GM12878 (cell line): ENCODE data around the gene TRAPPC12. TPM values are rescaled to one million over a fixed set of nuclear protein-coding genes. Genes with fewer than 3 reads are reported as not detected.

ENCODE experiments used
- ATAC-seq: fragments of 200-7000 bp; cut with Tn5 transposase; 3 replicates; pipeline ENCODE4 v1.9.1; 2020; ENCODE audit warnings: mild to moderate bottlenecking, moderate library complexity
- BruUV-seq: library from RNA; stranded (reverse); fragments of 400-500 nt; replicated peaks from 2 replicates; lab custom pipeline; 2021; lab: Mats Ljungman, UMichigan
- CTCF ChIA-PET: fragments of 300-600 bp; sonication (Branson Sonifier 250); formaldehyde crosslinking; extraction: SDS; loops from one replicate; lab custom pipeline; 2021; ENCODE audit warnings: inconsistent platforms; lab: Yijun Ruan, JAX
- POLR2A ChIA-PET: fragments of 350-600 bp; formaldehyde crosslinking; extraction: SDS; loops from one replicate; lab custom pipeline; 2021; ENCODE audit warnings: inconsistent platforms; lab: Charles Lee
- RAD21 ChIA-PET: fragments of 300-600 bp; sonication (Branson Sonifier 250); formaldehyde crosslinking; loops from one replicate; lab custom pipeline; 2023; ENCODE audit warnings: antibody characterized with exemption; ENCODE audit not compliant: unreplicated experiment; lab: Charles Lee
- SMC1A ChIA-PET: fragments of 300-600 bp; sonication (Branson Sonifier 250); formaldehyde crosslinking; loops from one replicate; lab custom pipeline; 2023; ENCODE audit not compliant: unreplicated experiment, uncharacterized antibody; lab: Charles Lee
- DNase-seq: peaks from one replicate; pipeline ENCODE4 v3.0.0-alpha.2; 2011; ENCODE audit warnings: low read depth, low spot score
- FAIRE-seq: peaks from 3 replicates; lab custom pipeline; 2011; peaks lifted over from hg19 to GRCh38; lab: Jason Lieb, UNC
- H2AFZ ChIP-seq: 2 replicates; pipeline ENCODE4 v1.6.0; 2011; ENCODE audit warnings: low read depth, low read length, control low read depth; ENCODE audit not compliant: control insufficient read depth
- H3K27ac ChIP-seq: 2 replicates; pipeline ENCODE4 v1.5.1; 2011; ENCODE audit warnings: control low read depth; ENCODE audit not compliant: control insufficient read depth, insufficient read depth
- H3K27me3 ChIP-seq, 2 experiments: replicated peaks in 1 of 2; 2 replicates each; pipeline versions ENCODE4 v1.6.0 to v1.6.1; 2011; ENCODE audit warnings: low read length in 1 of 2; ENCODE audit not compliant: control insufficient read depth in 2 of 2, insufficient read depth in 2 of 2
- H3K36me3 ChIP-seq, 2 experiments: 2 replicates each; pipeline ENCODE4 v1.5.1; 2011; ENCODE audit warnings: low read length in 1 of 2; ENCODE audit not compliant: control insufficient read depth in 2 of 2, insufficient read depth in 2 of 2
- H3K4me1 ChIP-seq: 2 replicates; pipeline ENCODE4 v1.6.1; 2011; ENCODE audit warnings: mild to moderate bottlenecking, low read length, moderate library complexity, mixed read lengths; ENCODE audit not compliant: control insufficient read depth, insufficient read depth
- H3K4me2 ChIP-seq: 2 replicates; pipeline ENCODE4 v1.6.0; 2011; ENCODE audit warnings: control low read depth; ENCODE audit not compliant: control insufficient read depth, insufficient read depth
- H3K4me3 ChIP-seq: fragments of 200-600 bp; sonication (generic); 2 replicates; pipeline ENCODE4 v1.5.1; 2016
- H3K79me2 ChIP-seq: 2 replicates; pipeline ENCODE4 v1.6.0; 2011; ENCODE audit warnings: low read length; ENCODE audit not compliant: control insufficient read depth, insufficient read depth
- H3K9ac ChIP-seq: 2 replicates; pipeline ENCODE4 v1.8.0; 2011; ENCODE audit warnings: low read length, control low read depth, mixed read lengths; ENCODE audit not compliant: control insufficient read depth, insufficient read depth
- H3K9me3 ChIP-seq: replicated peaks from 3 replicates; pipeline ENCODE4 v1.5.1; 2011; ENCODE audit warnings: mild to moderate bottlenecking, low read length; ENCODE audit not compliant: control insufficient read depth, insufficient read depth
- H4K20me1 ChIP-seq: 2 replicates; pipeline ENCODE4 v1.6.0; 2011; ENCODE audit not compliant: control insufficient read depth, insufficient read depth
- HDAC6 ChIP-seq: fragments of 200-600 bp; sonication (generic); IDR thresholded peaks from one replicate; pipeline ENCODE4 v1.8.0; 2017; ENCODE audit warnings: antibody characterized with exemption; ENCODE audit not compliant: unreplicated experiment
- HSF1 ChIP-seq: fragments of 150-350 bp; IDR thresholded peaks from 2 replicates; pipeline ENCODE4 v1.6.1; 2014; ENCODE audit warnings: mild to moderate bottlenecking, low read depth, low read length
- JUNB ChIP-seq: IDR thresholded peaks from 2 replicates; pipeline ENCODE4 v1.6.1; 2016; ENCODE audit warnings: antibody characterized with exemption, mild to moderate bottlenecking
- NR2C2 ChIP-seq: IDR thresholded peaks from 2 replicates; pipeline ENCODE4 v1.6.1; 2011; ENCODE audit warnings: borderline replicate concordance, low read depth; ENCODE audit not compliant: control insufficient read depth, insufficient read length
- RAD51 ChIP-seq: fragments of 450-650 bp; IDR thresholded peaks from 2 replicates; pipeline ENCODE4 v1.6.1; 2016; ENCODE audit warnings: moderate library complexity, mild to moderate bottlenecking, inconsistent platforms
- RFX5 ChIP-seq: IDR thresholded peaks from 2 replicates; pipeline ENCODE4 v1.6.1; 2011; ENCODE audit warnings: low read depth, low read length, improper control_type of control experiment
- SKIL ChIP-seq: fragments of 450-650 bp; IDR thresholded peaks from 2 replicates; pipeline ENCODE4 v1.6.1; 2017; ENCODE audit warnings: mild to moderate bottlenecking, low read depth, inconsistent platforms; ENCODE audit not compliant: poor library complexity, severe bottlenecking
- SUZ12 ChIP-seq: fragments of 200-600 bp; sonication (generic); IDR thresholded peaks from one replicate; pipeline ENCODE4 v1.6.1; 2018; ENCODE audit warnings: antibody characterized with exemption, mild to moderate bottlenecking; ENCODE audit not compliant: unreplicated experiment
- WGBS: methylation state at CpG from one replicate; pipeline ENCODE4 v1.1.6; 2016; ENCODE audit warnings: low lambda C conversion rate; ENCODE audit not compliant: insufficient replicate concordance, insufficient coverage; ENCODE audit errors: missing lambda C conversion rate; 5-methylcytosine and 5-hydroxymethylcytosine counted together
- in situ Hi-C: fragments of 300-500 bp; cut with MboI; formaldehyde crosslinking; loops from 9 replicates; pipeline ENCODE4 v1.14.3; 2018; ENCODE audit warnings: mixed read lengths
- intact Hi-C: fragments of 100-400 bp; cut with micrococcal nuclease; formaldehyde crosslinking; loops from one replicate; pipeline ENCODE4 v1.14.2; 2022; ENCODE audit not compliant: unreplicated experiment
- polyA plus RNA-seq, 11 experiments: library from polyadenylated mRNA; depleted of rRNA in 4 of 11; unstranded in 6 of 11; stranded (reverse) in 5 of 11; fragments of >200 nt; fragmentation: Nextera tagmentation in 4 of 11; fragmentation: Illumina TruSeq in 1 of 11; extraction: Ambion mirVana in 4 of 11; extraction: Trizol in 1 of 11; gene quantifications; 1 replicate in 1 of 11; 2 replicates in 10 of 11; pipeline versions ENCODE4 v1.2.1 to v1.2.3, GENCODE V29; 2011 to 2016; ENCODE audit warnings: inconsistent platforms in 2 of 11, missing spikeins in 2 of 11, low read depth in 1 of 11
- total RNA-seq, 4 experiments: library from RNA; depleted of rRNA in 3 of 4; stranded (reverse); fragments of >200 nt in 3 of 4; fragmentation: Illumina TruSeq in 1 of 4; extraction: Trizol in 1 of 4; gene quantifications; 2 replicates each; pipeline versions ENCODE4 v1.2.1 to v1.2.3, GENCODE V29; 2013 to 2021
- TF ChIP-seq, protein P1 (sequence below): fragments of 450-650 bp; IDR thresholded peaks from 2 replicates; pipeline ENCODE4 v1.6.1; 2016; ENCODE audit warnings: mild to moderate bottlenecking

Gene TRAPPC12
- total and polyA plus RNA-seq, 10 of the 15 experiments (the other 5 are each of a cell fraction or from before 2014, with no cell fraction given), result 8.6 to 77.1 (median 37.4) TPM

- SMC1A ChIA-PET, result no interaction called here
- Histone ChIP-seq H3K9me3 (no peaks in the 10 kb centered on the region; the same call in 2 of the 3 replicates), H4K20me1 (no peaks in the 10 kb centered on the region), H3K79me2 (no peaks in the 10 kb centered on the region), H3K9ac (no peak overlapping the region), H3K27me3 (no peaks in the 10 kb centered on the region), H3K36me3 (peaks cover 12 to 28% of the 10 kb centered on the region in 2 experiments), H3K4me3 (no peak overlapping the region), H3K4me1 (no peaks in the 10 kb centered on the region), H2AFZ (no peak overlapping the region), H3K27ac (no peak overlapping the region), H3K4me2 (no peak overlapping the region)
- no peak for TF ChIP-seq SUZ12
- TF ChIP-seq HDAC6, result no peak
- TF ChIP-seq, protein P1, sequence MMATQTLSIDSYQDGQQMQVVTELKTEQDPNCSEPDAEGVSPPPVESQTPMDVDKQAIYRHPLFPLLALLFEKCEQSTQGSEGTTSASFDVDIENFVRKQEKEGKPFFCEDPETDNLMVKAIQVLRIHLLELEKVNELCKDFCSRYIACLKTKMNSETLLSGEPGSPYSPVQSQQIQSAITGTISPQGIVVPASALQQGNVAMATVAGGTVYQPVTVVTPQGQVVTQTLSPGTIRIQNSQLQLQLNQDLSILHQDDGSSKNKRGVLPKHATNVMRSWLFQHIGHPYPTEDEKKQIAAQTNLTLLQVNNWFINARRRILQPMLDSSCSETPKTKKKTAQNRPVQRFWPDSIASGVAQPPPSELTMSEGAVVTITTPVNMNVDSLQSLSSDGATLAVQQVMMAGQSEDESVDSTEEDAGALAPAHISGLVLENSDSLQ, result no peak
- TF ChIP-seq NR2C2, result no peak
- TF ChIP-seq RAD51, result no peak
- TF ChIP-seq JUNB, result no peak
- intact Hi-C loops, result no loop called here
- no peak for ATAC-seq
- CTCF ChIA-PET, result no interaction called here
- RAD21 ChIA-PET, result no interaction called here
- DNase-seq, result no peak
- in situ Hi-C loops, result no loop called here
- WGBS, result 95% methylated on average over 11 of the region's 11 CpGs
- POLR2A ChIA-PET, result no interaction called here
- BruUV-seq, result no TSS peak
- no peak for FAIRE-seq
These were observed 66.4 kb downstream of the TRAPPC12 start for GRCh38 chr2:3445891-3446290.

DNA sequence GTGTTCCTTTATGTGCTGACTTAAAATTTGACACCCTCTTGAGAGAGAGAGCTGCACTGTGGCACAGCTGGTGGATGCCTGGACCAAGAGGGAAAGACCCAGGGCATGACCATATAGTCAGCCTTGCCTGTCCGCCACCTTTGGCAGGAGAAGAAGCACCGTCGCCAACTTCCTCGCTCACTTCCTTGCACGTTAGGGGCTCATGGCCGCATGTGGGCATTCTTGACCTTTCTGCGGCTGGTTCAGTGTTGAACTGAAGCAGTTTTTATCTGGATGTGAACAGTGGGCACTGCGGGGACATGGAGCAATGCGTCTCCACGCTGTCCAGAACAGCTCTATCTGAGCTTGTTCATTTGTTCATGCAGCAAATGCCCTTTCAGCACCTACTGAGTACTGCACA lies 66.9 kb downstream of the TRAPPC12 start:
- Histone ChIP-seq H3K27ac (no peak overlapping the region), H3K36me3 (peaks cover 12 to 28% of the 10 kb centered on the region in 2 experiments), H3K9me3 (no peaks in the 10 kb centered on the region; the same call in 2 of the 3 replicates), H3K4me3 (no peak overlapping the region), H2AFZ (no peak overlapping the region), H3K79me2 (no peaks in the 10 kb centered on the region), H3K4me1 (no peaks in the 10 kb centered on the region), H3K9ac (no peak overlapping the region), H3K4me2 (no peak overlapping the region), H3K27me3 (no peaks in the 10 kb centered on the region), H4K20me1 (no peaks in the 10 kb centered on the region)
- intact Hi-C loops, result no loop called here
- no peak for ATAC-seq
- in situ Hi-C loops, result no loop called here
- no peak for FAIRE-seq
- ChIA-PET RAD21 (no interaction called here), CTCF (no interaction called here), POLR2A (no interaction called here), SMC1A (interaction anchor here (0.6 to 1.6 kb wide), 2 partner anchors 16 to 865 kb away, joined by 3 read pairs; no protein-coding TSS in a partner anchor)
- over 99% methylated on average over 10 of the region's 10 CpGs for WGBS
- no TSS peak for BruUV-seq
- DNase-seq, result no peak
- TF ChIP-seq SKIL, result no peak
- no peak for TF ChIP-seq RFX5
- TF ChIP-seq HSF1, result no peak
